OCI-LY7 (cell line): ENCODE results near the gene HIVEP3.

Source experiments
- EZH2phosphoT487 ChIP-seq: fragments of 200-600 bp; sonication (generic); IDR thresholded peaks from 2 replicates; pipeline ENCODE4 v1.6.1; 2018; ENCODE audit warnings: low read depth, borderline replicate concordance, mild to moderate bottlenecking, mixed run types, antibody characterized with exemption, low read length, moderate library complexity, mixed read lengths
- TF ChIP-seq, protein P1 (sequence below): fragments of 200-600 bp; sonication (generic); conservative IDR thresholded peaks from 2 replicates; pipeline ENCODE4 v1.5.1; 2014; ENCODE audit warnings: mild to moderate bottlenecking, antibody characterized with exemption, low read length, moderate library complexity, mixed read lengths

DNA sequence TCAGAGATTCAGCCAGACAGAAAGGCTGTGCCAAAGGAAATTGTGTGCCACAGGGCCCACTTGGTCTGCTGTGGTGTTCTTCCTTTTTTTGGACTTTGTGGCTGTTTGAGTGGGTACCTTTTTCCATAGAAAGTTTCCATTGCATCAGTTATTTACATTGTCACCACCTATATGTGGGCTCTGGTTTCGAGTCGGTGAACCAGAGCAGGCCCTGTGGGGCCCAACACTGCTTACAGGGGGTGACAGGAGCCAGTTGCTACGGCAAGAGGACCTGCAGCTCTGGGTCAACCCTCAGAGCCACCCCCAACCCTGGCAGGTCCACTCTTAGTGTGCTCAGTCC lies 277.3 kb downstream of the HIVEP3 start:
- TF ChIP-seq, protein P1, sequence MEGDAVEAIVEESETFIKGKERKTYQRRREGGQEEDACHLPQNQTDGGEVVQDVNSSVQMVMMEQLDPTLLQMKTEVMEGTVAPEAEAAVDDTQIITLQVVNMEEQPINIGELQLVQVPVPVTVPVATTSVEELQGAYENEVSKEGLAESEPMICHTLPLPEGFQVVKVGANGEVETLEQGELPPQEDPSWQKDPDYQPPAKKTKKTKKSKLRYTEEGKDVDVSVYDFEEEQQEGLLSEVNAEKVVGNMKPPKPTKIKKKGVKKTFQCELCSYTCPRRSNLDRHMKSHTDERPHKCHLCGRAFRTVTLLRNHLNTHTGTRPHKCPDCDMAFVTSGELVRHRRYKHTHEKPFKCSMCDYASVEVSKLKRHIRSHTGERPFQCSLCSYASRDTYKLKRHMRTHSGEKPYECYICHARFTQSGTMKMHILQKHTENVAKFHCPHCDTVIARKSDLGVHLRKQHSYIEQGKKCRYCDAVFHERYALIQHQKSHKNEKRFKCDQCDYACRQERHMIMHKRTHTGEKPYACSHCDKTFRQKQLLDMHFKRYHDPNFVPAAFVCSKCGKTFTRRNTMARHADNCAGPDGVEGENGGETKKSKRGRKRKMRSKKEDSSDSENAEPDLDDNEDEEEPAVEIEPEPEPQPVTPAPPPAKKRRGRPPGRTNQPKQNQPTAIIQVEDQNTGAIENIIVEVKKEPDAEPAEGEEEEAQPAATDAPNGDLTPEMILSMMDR, result no peak
- no peak for TF ChIP-seq EZH2phosphoT487
